Esophagus squamous epithelium (tissue), 5 donors: ENCODE results near the gene TPO. TPM values are rescaled to one million over a fixed set of nuclear protein-coding genes. Genes with fewer than 3 reads are reported as not detected.
A peak's percentile ranks its signal among the peaks of the same experiment; 100 is the strongest.

Experiments used
- DNase-seq: peaks from one replicate; lab custom pipeline; 2025; lab: John Stamatoyannopoulos, UW
- H3K27ac ChIP-seq, 4 donors: fragments of 200-600 bp; sonication (generic); one replicate each; pipeline ENCODE4 v1.5.1; 2016 to 2019; ENCODE audit warnings: mild to moderate bottlenecking in 1 of 4
- H3K27me3 ChIP-seq, 4 donors: fragments of 200-600 bp; sonication (generic); 1 replicate in 3 of 4; 2 replicates in 1 of 4; pipeline versions ENCODE4 v1.5.1 to v1.6.0; 2017 to 2021; ENCODE audit warnings: antibody characterized with exemption in 1 of 4
- H3K36me3 ChIP-seq, 3 donors: fragments of 200-600 bp; sonication (generic); one replicate each; pipeline ENCODE4 v1.5.1; 2016 to 2019
- H3K4me1 ChIP-seq, 3 donors: fragments of 200-600 bp; sonication (generic); one replicate each; pipeline ENCODE4 v1.5.1; 2017 to 2019
- H3K4me3 ChIP-seq, 4 donors: fragments of 200-600 bp; sonication (generic); 1 replicate in 3 of 4; 2 replicates in 1 of 4; pipeline ENCODE4 v1.5.1; 2016 to 2019; ENCODE audit warnings: mild to moderate bottlenecking in 2 of 4, moderate library complexity in 1 of 4
- H3K9me3 ChIP-seq, 3 donors: fragments of 200-600 bp; sonication (generic); one replicate each; pipeline ENCODE4 v1.5.1; 2016 to 2019
- CTCF ChIP-seq, 6 experiments: fragments of 450-650 bp in 4 of 6; fragments of 200-600 bp in 2 of 6; sonication (generic) in 2 of 6; IDR thresholded peaks; one replicate each; pipeline ENCODE4 v1.5.1; 2016 to 2019; ENCODE audit warnings: antibody characterized with exemption in 6 of 6, mild to moderate bottlenecking in 4 of 6, moderate library complexity in 4 of 6
- POLR2A ChIP-seq, 4 donors: fragments of 450-650 bp; IDR thresholded peaks; one replicate each; pipeline ENCODE4 v1.6.1; 2017; ENCODE audit warnings: antibody characterized with exemption in 4 of 4, mild to moderate bottlenecking in 4 of 4, moderate library complexity in 3 of 4
- WGBS, 2 donors: methylation state at CpG; one replicate each; pipeline ENCODE4 v1.1.5; 2018; 5-methylcytosine and 5-hydroxymethylcytosine counted together
- intact Hi-C: fragments of 100-400 bp; cut with DNase I; formaldehyde crosslinking; loops from one replicate; pipeline ENCODE4 v1.15.0; 2022
- total RNA-seq, 4 donors: library from RNA; depleted of rRNA; stranded (reverse); fragments of >200 nt; gene quantifications; one replicate each; pipeline ENCODE4 v1.1.0, GENCODE V29; 2016
- donor health status: DM: yes; HTN: yes; CAD: no.

The TPO gene
- total RNA-seq, 4 donors from 2014 or later, result 0.31 to 4.6 (median 2.7) TPM

- Histone ChIP-seq H3K36me3 (no peaks in the 10 kb centered on the region), H3K27ac (peak overlapping the region in 2 of 4 donors; percentile 13 to 49), H3K27me3 (peaks cover 0 to 20% (median 0%) of the 10 kb centered on the region in 4 donors), H3K4me1 (no peaks in the 10 kb centered on the region), H3K4me3 (no peak overlapping the region), H3K9me3 (no peaks in the 10 kb centered on the region)
- TF ChIP-seq CTCF (IDR thresholded peaks at IDR 0.05) (no peak), POLR2A (IDR thresholded peaks at IDR 0.05) (no peak)
- WGBS, 2 donors, result 66 to 75% methylated on average over 11 to 13 of the region's 15 CpGs
- DNase-seq, result no peak
- intact Hi-C loops, result no loop called here
Observed at GRCh38 chr2:1492711-1493430, 79.6 kb downstream of the TPO start.

GRCh38 chr2:1493431-1494126 lies 80.3 kb downstream of the TPO start:
- Histone ChIP-seq H3K27me3 (peaks cover 0 to 24% (median 0%) of the 10 kb centered on the region in 4 donors), H3K36me3 (no peaks in the 10 kb centered on the region), H3K9me3 (no peaks in the 10 kb centered on the region), H3K4me3 (no peak overlapping the region), H3K4me1 (no peaks in the 10 kb centered on the region), H3K27ac (peak overlapping the region in 2 of 4 donors; percentile 13 to 49)
- DNase-seq, result no peak
- 76 to 77% methylated on average over 13 to 15 of the region's 24 CpGs for WGBS, 2 donors
- TF ChIP-seq CTCF (IDR thresholded peaks at IDR 0.05) (no peak), POLR2A (IDR thresholded peaks at IDR 0.05) (no peak)
- intact Hi-C loops, result no loop called here

- Histone ChIP-seq H3K36me3 (no peaks in the 10 kb centered on the region), H3K4me1 (no peaks in the 10 kb centered on the region), H3K9me3 (no peaks in the 10 kb centered on the region), H3K4me3 (no peak overlapping the region), H3K27me3 (peaks cover 0 to 24% (median 0%) of the 10 kb centered on the region in 4 donors), H3K27ac (peak overlapping the region in 1 of 4 donors; percentile 34)
- intact Hi-C loops, result no loop called here
- TF ChIP-seq CTCF (IDR thresholded peaks at IDR 0.05), result no peak
- no peak for TF ChIP-seq POLR2A (IDR thresholded peaks at IDR 0.05)
- no peak for DNase-seq
- WGBS, 2 donors, result 69 to 79% methylated on average over 2 to 12 of the region's 12 CpGs
Observed at GRCh38 chr2:1494257-1494656, 81.0 kb downstream of the TPO start.

GRCh38 chr2:1494906-1495305 lies 81.6 kb downstream of the TPO start:
- H3K4me1 ChIP-seq, result no peaks in the 10 kb centered on the region
- no peaks in the 10 kb centered on the region for H3K36me3 ChIP-seq
- no peak overlapping the region for H3K27ac ChIP-seq
- H3K27me3 ChIP-seq, result peaks cover 0 to 24% (median 0%) of the 10 kb centered on the region in 4 donors
- TF ChIP-seq POLR2A (IDR thresholded peaks at IDR 0.05), result no peak
- no peak for TF ChIP-seq CTCF (IDR thresholded peaks at IDR 0.05)
- WGBS, 2 donors, result 86 to 89% methylated on average over 3 to 9 of the region's 9 CpGs
- DNase-seq, result no peak
- H3K9me3 ChIP-seq, result no peaks in the 10 kb centered on the region
- intact Hi-C loops, result no loop called here
- no peak overlapping the region for H3K4me3 ChIP-seq
